Fibroblast of skin of right biceps (primary cell): ENCODE measurements around the gene PDLIM5.
"Not testable (repeated sequence)": the region's sequence is repeated elsewhere in the genome, so short reads cannot be mapped to it uniquely, and the experiment has no call there.

Source experiments
- DNase-seq: peaks from one replicate; pipeline ENCODE4 v3.0.0-alpha.2; 2013

The PDLIM5 gene

DNA sequence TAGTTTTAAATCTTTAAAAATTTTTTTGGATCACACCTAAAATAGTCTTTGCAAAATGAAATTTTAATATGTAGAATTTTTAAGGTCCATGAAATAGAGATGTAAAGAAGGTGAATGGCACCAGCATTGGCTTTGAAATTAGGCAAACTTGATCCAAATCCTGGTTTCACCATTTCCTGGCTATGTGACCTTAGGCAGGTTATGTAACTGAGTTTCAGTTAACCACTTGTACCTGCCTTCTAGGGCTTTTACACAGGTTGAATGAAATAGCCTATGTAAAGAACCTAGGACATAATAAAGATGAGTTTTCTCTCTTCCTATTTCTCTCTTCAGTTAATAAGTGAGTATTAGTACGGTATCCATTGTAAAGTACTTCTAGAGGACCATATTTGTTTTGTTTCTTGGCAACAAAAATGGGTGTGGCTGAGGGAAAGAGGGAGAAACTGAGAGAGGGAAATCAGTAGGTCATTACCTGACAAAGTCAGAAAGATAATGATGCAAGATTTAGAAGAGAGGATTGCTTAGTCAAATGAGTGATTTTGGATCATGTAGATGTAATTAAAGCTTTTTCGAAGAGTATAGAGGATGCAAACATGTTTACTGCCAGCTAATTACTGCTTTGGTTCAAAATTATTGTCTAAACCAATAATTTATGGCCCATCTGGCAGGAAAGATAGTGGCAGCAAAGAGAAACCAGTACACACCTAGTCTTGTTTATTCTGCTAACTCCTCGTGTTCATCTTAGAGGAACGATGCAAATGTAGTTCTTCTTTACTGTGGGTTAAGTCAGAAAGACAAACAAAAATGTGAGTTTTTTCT lies 81.9 kb downstream of the PDLIM5 start:
- no peak for DNase-seq

DNA sequence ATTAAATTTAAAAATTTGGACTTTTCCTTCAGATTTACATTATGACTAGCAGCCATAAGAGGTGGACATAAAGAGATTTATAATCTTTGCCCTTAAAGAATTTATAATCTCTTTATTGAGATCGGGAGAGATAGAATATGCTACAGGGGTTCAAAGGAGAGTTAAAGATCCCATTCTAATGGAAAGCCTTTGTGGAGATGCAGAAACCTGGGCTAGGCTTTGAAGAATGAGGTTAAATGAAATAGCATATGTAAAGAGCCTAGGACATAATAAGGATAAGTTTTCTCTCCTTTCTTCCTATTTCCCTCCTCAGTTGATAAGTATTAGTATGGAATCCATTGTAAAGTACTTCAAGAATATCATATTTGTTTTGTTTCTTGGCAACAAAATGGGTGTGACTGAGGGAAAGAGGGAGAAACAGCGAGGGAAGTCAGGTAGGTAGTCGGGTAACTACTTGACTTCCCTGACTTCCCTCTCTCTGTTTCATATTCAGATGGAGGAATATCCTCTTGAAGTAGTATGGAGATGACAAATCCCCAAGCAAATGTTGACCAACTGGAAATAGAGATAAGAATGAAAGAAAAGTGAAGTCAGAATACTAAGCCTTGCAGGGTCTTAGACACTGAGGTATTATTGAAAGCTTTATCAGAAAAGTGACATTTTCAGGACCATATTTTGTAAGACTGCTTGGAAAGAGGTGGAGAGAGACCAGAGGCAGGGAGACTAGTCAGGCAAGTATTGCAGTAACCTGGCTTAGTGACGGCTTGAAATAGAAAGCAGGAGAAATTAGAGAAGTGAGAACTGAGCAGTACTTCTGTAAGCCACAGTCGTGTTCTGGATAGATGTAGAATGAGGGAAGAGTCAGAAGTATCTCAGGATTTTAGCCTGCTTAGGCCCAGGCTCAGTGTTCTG lies 82.9 kb downstream of the PDLIM5 start:
- DNase-seq = no peak

DNA sequence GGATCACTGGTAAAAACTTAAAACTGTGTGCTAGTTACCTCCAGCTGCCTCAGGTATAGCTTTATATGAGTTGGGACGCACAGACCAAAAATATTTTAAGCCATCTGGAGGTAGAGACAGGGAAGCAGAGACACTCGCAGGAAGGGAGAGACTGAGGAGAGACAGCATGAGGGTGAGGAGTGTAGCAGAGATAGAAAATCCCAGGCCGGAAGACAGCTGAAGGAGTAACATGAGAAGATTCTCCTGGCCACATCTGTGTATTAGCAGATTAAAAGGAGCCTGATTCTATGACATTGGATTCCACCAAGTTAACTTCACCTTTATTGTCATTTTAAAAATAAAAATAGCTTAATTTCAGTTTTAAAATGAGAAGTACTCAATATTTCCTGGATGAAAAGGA lies 84.3 kb downstream of the PDLIM5 start:
- no peak for DNase-seq

DNA sequence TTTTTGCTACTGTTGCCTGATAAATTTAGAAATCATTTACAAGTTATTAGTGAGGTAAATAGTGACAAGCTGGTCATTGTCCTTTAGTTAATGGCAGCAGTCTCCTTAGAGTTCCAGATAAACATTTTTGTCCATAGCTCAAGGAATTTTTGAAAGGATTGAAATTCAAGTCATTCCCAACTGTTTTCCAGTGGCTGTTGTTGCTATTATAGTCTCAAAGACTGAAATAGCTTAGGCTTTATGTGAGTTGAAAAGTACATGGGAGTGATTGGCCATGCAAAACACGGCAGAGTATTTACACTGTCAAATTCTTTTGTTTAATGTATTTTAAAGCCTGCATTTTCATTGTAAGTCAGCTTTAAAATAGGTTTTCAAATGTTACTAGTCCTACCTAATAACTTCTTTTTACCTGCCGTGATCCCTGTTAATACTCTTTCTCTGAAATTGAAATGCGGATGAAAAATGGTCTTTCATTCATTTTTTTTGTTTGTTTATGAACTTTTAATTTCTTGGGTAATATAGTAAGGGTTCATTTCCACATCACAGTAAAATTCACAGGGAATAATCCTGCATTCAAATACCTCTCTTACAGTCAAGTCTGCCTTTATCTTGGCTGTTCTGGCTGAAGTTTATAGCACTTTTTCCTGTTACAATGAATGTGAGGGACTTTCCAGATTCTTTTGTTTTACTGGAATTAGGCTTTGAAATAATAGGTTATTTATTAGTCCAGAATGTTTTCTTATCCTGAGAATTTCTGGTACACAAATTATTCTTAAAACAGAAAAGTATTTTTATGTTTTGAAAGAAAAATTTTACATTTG lies 85.1 kb downstream of the PDLIM5 start:
- DNase-seq = no peak

DNA sequence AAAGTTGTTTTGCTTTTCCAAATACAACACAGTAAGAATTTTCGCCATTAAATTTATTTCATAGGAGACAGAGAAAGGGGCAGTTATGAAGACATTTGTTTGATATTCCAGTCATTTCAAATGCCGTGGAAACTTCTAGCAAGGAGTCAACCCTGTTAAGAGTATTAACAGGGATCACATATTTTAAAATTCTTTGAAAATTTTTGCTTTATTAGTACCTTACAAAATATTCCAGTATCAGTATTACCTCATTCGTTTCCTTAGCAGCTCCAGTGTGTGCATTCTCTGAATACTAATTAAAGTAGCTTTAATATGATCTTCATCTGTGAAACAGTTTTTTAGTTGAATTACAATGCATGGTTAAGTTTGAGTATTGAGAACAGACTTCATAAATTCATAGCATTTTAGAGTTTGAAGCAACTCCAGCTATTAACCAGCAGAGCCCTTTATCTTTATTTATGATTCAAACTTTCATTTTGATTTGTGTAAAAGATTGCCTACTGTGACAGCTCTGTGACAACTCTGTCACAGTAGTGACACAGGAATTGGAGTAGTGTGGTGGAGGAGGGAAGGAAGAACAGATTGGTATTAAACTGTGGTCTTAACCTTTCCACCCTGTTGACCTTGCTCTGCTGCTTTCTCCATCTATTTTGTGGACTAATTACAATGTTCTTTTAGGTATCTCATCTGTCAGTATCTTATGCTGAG lies 86.3 kb downstream of the PDLIM5 start:
- no peak for DNase-seq

DNA sequence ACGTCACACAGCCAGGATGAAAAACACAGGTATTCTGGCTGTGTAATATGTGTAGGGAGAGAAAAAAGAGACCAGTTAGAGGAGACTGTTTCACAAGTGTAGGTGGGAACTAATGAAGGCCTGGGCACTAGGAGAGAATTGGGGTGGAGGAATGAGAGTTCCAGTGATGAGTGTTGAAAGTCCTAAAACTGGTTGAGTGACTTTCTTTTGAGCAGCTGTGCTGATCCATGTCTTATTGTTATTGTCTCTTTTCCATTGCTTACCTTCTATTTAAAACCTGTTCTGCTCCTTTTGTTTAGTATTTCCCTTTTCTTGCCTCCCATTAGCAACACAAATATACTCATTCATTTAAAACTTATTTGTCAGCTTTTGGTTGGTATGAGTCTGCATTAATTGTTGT lies 88.7 kb downstream of the PDLIM5 start:
- no peak for DNase-seq

DNA sequence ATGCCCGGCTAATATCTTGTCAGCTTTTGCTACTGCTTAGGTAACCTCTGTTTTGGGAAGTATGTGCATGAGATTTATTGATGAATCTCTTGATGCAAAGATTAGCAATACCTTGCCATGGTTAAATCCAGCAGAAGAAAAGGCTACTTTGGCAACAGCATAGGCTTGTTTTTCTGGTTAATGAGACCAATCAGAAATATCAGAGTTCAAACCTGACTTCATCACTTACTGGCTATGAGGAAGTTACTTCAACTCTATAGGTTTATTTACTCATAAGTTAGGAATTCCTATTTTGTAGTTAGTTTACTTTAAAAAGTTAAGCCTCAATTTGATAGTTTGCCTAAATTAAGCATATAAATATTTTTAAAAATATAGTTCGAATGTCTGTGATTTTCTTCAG lies 93.1 kb downstream of the PDLIM5 start:
- peak; percentile 43 for DNase-seq

DNA sequence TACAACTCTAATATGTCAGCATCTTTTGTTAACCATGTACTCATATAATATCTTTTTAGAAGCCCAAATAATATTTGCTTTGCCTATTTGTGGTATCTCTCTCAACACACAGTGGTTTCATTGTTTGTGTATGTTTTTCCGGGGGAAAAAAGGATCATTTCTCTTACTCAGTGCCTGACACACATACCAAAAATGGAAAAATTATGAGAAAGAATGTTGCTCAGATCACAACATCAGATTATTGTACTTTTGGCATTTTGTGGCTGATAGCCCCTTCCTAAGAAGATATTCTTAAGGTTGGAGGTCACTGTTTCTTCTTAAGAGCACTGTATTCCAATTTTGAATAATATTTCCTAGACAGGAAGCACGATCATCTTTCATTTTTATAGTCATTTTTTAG lies 93.6 kb downstream of the PDLIM5 start:
- DNase-seq = peak; percentile 85

DNA sequence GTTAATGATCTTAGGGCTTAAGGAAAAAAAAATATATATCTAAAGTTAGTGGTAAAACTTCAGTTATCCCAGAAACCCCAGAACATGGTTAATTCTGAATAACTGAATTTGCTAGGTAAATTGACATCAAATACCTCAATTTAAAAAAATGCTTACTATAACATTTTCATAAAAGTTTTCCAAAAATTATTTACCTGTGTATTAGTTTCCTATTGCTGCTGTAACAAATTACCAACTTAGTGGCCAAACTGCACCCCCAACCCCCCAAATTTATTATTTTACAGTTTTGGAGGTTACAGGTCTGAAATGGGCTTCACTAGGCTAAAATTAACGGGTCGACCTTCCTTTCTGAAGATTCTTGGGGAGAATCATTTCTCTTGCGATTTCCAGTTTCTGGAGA lies 95.2 kb downstream of the PDLIM5 start:
- no peak for DNase-seq

DNA sequence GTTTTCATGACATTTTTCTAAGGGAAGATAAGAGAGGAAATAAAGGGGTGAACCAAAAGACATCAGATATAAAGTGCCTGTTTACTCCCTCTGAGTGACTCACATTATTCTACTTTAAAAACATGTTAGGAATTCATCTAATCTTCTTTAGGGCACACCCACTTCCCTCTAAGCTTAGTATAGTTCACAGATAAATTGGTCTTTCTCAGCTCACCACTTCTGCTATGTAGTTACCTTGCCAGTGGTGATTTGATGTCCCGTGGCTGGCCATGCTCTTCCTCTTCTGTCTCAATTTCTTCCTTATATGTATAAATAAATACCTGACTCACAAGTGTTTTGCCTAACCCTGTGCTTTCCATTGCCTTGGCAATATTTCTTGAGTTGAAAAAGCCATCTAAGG lies 96.8 kb downstream of the PDLIM5 start:
- peak; percentile 83 for DNase-seq

DNA sequence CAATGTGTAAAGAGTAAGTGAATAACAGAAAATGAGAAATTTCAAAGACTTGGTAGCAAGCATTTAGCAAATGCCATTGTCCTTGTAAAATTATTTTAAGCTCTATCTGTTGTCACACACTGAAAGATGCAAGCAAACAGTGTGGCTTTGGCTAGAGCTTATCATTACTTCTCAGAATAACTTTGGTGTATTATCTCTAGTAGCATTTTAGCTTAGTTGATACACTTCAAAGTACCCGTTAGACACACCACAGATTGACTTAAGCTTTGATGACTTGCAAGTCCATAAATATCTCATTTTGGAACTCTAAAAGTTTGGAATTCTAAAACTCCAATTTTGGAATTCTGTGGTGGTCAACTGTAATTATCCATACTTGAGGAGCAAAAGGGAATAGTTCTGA lies 98.6 kb downstream of the PDLIM5 start:
- no peak for DNase-seq

DNA sequence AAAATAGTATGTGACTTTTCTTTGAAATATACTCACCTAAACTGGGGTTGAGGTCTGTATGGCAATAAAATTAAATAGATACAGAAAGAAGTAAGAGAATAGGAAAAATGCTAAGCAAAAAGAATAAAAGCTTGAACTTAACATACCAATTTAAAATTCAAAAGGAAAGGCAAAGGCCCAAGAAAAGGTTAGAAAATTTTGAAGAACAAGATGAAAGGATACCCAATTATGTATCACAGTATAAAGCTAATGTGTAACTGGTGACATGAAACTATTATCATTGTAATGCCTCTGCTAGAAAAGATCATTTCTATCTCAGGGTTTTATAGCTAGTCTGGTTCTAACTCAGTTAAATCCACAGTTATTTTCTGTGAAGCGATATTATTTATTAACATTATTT lies 99.1 kb downstream of the PDLIM5 start:
- no peak for DNase-seq

DNA sequence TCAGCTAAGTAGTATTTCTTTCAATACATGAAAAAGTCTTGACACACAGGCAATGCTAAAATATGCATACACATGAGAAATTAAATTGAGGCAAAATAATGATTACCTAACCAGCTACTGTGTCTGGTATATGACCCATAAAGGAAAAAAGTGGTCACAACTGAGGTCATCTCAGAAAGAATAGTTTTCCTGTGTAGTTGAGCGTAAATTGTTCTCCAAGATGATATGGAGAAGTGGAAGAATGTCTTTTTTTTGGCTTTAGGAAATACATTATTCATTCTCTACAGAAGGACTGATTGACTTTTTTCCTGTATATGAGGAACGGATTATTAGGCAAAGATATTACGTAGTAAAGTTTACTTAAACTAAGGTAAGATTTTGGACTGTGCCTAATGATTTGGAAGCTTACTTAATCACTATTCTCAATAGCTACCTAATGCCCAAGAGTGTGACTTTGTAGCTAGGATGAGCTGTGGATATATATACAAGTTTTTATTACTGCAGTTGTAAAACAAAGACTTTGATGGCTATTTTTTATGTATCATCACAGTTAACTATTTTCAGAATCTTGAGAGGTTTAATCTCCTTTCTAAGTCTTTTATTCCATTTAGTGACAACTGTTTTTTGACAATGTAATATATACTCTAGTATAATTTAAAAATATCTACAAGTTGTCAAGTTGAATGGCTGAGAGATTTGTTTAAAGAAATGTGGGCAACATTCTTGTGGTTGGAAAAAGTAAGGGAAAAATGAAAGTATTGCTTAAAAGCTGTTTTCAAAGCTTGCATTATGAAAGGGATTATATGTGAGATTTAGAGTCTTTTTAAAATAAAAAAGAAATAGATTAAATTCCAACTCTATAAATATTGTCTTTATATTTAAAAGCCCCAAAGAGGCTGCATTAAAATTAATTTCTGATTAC lies 100.2 kb downstream of the PDLIM5 start:
- peak; percentile 65 for DNase-seq

DNA sequence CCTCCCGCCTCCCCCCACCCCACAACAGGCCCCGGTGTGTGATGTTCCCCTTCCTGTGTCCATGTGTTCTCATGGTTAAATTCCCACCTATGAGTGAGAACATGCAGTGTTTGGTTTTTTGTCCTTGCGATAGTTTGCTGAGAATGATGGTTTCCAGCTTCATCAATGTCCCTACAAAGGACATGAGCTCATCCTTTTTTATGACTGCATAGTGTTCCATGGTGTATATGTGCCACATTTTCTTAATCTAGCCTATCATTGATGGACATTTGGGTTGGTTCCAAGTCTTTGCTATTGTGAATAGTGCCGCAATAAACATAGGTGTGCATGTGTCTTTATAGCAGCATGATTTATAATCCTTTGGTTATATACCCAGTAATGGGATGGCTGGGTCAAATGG lies 104.3 kb downstream of the PDLIM5 start:
- not testable (repeated sequence) for DNase-seq

DNA sequence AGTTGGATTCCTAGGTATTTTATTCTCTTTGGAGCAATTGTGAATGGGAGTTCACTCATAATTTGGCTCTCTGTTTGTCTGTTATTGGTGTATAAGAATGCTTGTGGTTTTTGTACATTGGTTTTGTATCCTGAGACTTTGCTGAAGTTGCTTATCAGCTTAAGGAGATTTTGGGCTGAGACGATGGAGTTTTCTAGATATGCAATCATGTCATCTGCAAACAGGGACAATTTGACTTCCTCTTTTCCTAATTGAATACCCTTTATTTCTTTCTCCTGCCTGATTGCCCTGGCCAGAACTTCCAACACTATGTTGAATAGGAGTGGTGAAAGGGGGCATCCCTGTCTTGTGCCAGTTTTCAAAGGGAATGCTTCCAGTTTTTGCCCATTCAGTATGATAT lies 105.9 kb downstream of the PDLIM5 start:
- DNase-seq = not testable (repeated sequence)

DNA sequence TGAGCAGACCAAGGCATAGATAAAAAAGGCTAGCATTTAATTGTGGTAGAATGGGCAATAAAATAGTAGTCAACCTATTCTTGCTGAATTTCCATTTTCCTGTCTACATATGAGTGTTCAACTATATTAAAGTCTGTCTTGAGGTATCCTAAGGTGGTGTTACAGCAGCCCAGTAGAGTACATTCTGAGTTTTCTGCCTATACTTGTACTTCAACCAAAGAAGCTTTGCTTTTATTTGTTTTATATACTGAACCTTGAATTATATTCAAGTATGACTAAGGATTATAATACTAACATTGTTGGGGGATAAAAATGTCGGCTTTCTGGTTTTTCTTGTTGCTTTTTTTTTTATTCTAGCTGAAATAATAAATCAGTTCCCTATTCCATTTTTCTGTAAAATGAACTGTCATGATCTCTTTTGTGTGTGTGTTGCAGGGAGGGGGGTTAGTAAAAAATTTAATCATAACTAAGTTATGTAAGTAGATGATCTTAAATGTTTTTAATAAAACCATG lies 106.7 kb downstream of the PDLIM5 start:
- no peak for DNase-seq

DNA sequence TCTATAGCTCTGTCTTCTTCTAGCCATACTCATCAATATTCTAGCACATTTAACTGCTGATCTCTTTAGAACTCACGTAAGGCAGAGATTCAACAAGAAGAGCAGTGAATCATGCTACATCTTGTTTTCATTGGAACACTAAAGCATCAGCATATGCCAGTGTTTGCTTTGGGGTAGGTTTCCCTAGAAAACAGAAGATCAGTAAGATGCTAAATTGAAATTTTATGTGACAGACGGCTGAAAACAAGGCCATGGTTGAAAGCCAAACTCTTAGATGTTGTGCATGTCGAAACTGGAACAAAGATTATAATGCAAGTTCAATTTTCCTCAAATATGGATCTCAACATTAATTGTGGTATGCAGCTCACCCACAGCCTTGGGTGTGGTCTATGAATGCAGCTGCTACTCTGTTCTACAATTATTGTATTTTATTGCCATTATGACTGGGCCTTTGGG lies 107.6 kb downstream of the PDLIM5 start:
- peak; percentile 54 for DNase-seq

DNA sequence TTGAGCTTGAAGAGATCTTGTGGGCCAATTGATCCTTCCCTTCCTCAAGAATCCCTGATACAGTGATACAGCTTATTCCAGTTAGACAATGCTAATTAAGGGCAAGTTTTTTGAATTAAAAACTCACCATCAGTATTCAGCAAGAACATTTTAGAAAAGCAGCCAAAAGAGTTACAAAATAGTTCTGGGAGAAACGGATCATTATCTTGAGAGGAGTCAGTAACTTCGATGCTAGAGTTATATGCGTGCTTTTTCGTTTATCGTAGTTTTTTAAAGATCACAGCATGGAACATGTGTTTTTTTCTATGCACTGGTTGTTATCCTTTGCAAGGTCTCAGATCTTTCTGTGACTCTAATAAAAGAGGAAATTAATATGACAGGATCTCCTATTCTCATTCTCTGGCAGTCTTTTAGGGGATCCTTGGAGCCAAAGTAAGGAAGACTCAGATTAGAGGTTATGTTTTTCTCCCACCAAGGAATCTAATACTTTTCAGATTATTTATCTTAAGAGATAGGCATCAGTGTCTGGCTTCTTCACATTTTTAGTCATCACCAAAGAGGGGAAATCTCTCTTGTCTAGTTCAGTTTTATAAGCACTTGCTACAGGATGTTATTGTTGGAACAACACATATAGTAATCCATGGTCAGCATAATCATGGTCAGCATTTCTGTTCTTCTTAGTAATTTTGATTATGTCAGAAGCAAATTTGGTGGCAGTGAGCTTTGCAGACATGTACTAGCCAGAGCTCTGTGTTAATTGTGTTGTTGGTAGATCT lies 109.7 kb downstream of the PDLIM5 start:
- DNase-seq = peak; percentile 80

DNA sequence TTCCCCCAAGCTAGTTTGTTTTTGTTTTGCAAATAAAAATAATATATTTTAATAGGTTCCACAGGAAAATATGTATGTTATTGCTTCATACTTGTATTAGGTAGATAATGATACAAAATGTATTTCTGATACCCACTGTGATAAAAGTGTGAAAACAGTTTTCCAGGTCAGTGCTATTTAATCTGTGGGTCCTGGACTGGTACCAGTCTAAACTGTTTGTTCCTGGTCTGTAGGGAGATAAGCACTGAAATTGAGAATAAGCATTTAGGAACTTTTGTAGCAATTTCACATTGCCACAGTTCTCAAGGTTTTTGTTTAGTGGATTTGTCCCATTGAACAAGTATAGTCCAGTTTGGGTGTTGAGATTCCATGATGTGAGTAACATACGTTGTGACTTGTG lies 110.5 kb downstream of the PDLIM5 start:
- no peak for DNase-seq

DNA sequence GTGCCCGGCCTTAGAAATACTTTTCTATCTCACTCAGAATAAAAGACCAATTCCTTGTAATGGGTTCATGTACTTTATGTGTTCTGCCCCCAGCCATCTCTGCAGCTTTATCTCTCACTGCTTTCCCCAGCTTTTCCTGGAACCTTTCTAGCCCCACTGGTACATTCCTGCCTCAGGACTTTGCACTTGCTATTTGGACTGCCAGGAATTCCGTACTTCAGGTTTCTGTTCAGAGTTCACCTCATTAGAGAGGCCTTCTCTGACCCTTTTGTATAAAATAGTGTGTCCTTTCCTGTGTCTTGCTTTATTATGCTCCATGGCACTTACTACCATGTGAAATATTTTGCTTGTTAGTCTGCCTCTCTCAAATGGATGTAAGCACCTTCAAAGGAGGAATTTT lies 112.5 kb downstream of the PDLIM5 start:
- no peak for DNase-seq
